Esophagus squamous epithelium (tissue), 5 donors: ENCODE measurements around the gene PSMB9. TPM values are rescaled to one million over a fixed set of nuclear protein-coding genes. Genes with fewer than 3 reads are reported as not detected.
A peak's percentile ranks its signal among the peaks of the same experiment; 100 is the strongest.

Experiments used
- DNase-seq: peaks from one replicate; lab custom pipeline; 2025; lab: John Stamatoyannopoulos, UW
- H3K27ac ChIP-seq, 4 donors: fragments of 200-600 bp; sonication (generic); one replicate each; pipeline ENCODE4 v1.5.1; 2016 to 2019; ENCODE audit warnings: mild to moderate bottlenecking in 1 of 4
- H3K27me3 ChIP-seq, 4 donors: fragments of 200-600 bp; sonication (generic); 1 replicate in 3 of 4; 2 replicates in 1 of 4; pipeline versions ENCODE4 v1.5.1 to v1.6.0; 2017 to 2021; ENCODE audit warnings: antibody characterized with exemption in 1 of 4
- H3K36me3 ChIP-seq, 3 donors: fragments of 200-600 bp; sonication (generic); one replicate each; pipeline ENCODE4 v1.5.1; 2016 to 2019
- H3K4me1 ChIP-seq, 3 donors: fragments of 200-600 bp; sonication (generic); one replicate each; pipeline ENCODE4 v1.5.1; 2017 to 2019
- H3K4me3 ChIP-seq, 4 donors: fragments of 200-600 bp; sonication (generic); 1 replicate in 3 of 4; 2 replicates in 1 of 4; pipeline ENCODE4 v1.5.1; 2016 to 2019; ENCODE audit warnings: mild to moderate bottlenecking in 2 of 4, moderate library complexity in 1 of 4
- H3K9me3 ChIP-seq, 3 donors: fragments of 200-600 bp; sonication (generic); one replicate each; pipeline ENCODE4 v1.5.1; 2016 to 2019
- POLR2A ChIP-seq, 4 donors: fragments of 450-650 bp; IDR thresholded peaks; one replicate each; pipeline ENCODE4 v1.6.1; 2017; ENCODE audit warnings: antibody characterized with exemption in 4 of 4, mild to moderate bottlenecking in 4 of 4, moderate library complexity in 3 of 4
- WGBS, 2 donors: methylation state at CpG; one replicate each; pipeline ENCODE4 v1.1.5; 2018; 5-methylcytosine and 5-hydroxymethylcytosine counted together
- intact Hi-C: fragments of 100-400 bp; cut with DNase I; formaldehyde crosslinking; loops from one replicate; pipeline ENCODE4 v1.15.0; 2022
- total RNA-seq, 4 donors: library from RNA; depleted of rRNA; stranded (reverse); fragments of >200 nt; gene quantifications; one replicate each; pipeline ENCODE4 v1.1.0, GENCODE V29; 2016
- TF ChIP-seq, protein P1 (sequence below), 6 experiments: fragments of 450-650 bp in 4 of 6; fragments of 200-600 bp in 2 of 6; sonication (generic) in 2 of 6; IDR thresholded peaks; one replicate each; pipeline ENCODE4 v1.5.1; 2016 to 2019; ENCODE audit warnings: antibody characterized with exemption in 6 of 6, mild to moderate bottlenecking in 4 of 6, moderate library complexity in 4 of 6
- donor health status: DM: yes; HTN: yes; CAD: no.

PSMB9 gene
- total RNA-seq, 4 donors from 2014 or later = 5.2 to 93.7 (median 12.0) TPM

DNA sequence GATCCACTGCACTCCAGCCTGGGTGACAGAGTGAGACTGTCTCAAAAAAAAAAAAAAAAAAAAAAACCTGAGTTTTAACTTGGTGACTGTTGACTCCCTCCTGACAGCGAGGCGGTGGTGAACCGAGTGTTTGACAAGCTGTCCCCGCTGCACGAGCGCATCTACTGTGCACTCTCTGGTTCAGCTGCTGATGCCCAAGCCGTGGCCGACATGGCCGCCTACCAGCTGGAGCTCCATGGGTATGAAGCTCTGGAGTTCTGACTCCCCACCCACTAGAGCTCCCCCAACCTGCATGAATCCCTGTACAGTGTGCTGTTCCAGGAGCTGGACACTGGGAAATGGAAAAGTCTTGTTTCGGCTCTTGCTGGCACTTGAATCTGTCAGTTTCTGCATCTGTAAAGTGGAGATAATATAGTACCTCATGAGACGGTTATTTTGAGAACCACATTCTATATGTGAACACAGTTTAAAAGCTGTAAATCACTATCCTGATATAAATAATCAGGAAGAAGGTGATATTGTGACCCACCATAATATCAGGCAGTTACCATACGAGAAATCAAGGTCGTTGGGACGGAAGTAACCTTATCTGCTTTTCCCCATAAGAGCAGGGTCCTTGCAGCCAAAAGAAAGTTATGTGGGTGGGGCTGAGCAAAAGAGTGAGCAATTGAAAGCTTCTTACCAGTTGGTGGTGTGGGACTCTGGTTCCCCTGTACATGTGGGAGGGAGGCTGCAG is 3.3 kb downstream of the PSMB9 start:
- Histone ChIP-seq H3K4me1 (peaks cover 1 to 36% (median 16%) of the 10 kb centered on the region in 3 donors), H3K36me3 (peaks cover 6 to 34% (median 9%) of the 10 kb centered on the region in 3 donors), H3K27me3 (no peaks in the 10 kb centered on the region), H3K4me3 (no peak overlapping the region), H3K27ac (no peak overlapping the region), H3K9me3 (no peaks in the 10 kb centered on the region)
- WGBS, 2 donors = 82 to 87% methylated on average over 14 of the region's 14 CpGs
- TF ChIP-seq POLR2A (IDR thresholded peaks at IDR 0.05) = no peak
- TF ChIP-seq, protein P1, sequence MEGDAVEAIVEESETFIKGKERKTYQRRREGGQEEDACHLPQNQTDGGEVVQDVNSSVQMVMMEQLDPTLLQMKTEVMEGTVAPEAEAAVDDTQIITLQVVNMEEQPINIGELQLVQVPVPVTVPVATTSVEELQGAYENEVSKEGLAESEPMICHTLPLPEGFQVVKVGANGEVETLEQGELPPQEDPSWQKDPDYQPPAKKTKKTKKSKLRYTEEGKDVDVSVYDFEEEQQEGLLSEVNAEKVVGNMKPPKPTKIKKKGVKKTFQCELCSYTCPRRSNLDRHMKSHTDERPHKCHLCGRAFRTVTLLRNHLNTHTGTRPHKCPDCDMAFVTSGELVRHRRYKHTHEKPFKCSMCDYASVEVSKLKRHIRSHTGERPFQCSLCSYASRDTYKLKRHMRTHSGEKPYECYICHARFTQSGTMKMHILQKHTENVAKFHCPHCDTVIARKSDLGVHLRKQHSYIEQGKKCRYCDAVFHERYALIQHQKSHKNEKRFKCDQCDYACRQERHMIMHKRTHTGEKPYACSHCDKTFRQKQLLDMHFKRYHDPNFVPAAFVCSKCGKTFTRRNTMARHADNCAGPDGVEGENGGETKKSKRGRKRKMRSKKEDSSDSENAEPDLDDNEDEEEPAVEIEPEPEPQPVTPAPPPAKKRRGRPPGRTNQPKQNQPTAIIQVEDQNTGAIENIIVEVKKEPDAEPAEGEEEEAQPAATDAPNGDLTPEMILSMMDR (IDR thresholded peaks at IDR 0.05) = no peak
- intact Hi-C loops = no loop called here
- DNase-seq = no peak

DNA sequence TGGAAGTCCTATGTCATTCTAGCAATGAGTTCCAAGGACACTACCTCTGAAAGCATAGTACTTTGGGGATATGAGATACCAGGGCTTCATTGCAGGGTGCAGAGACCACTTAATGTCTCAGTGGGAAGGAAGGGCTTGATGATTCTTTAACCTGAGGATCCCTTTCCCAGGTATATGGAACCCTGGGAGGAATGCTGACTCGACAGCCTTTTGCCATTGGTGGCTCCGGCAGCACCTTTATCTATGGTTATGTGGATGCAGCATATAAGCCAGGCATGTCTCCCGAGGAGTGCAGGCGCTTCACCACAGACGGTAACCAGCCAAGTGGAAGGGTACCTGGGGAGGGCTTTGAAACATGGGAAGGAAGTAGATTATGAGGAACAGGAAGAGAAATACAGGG is 4.2 kb downstream of the PSMB9 start:
- 64% methylated on average over 5 of the region's 5 CpGs; no CpG with 5 or more reads in 1 of the 2 donors for WGBS, 2 donors
- TF ChIP-seq, protein P1 (IDR thresholded peaks at IDR 0.05) = no peak
- TF ChIP-seq POLR2A (IDR thresholded peaks at IDR 0.05) = no peak
- Histone ChIP-seq H3K4me3 (no peak overlapping the region), H3K36me3 (peaks cover 6 to 34% (median 9%) of the 10 kb centered on the region in 3 donors), H3K4me1 (peaks cover 0 to 30% (median 15%) of the 10 kb centered on the region in 3 donors), H3K9me3 (no peaks in the 10 kb centered on the region), H3K27ac (no peak overlapping the region), H3K27me3 (no peaks in the 10 kb centered on the region)
- no peak for DNase-seq
- intact Hi-C loops = no loop called here

GRCh38 chr6:32860674-32861073 is 6.7 kb downstream of the PSMB9 start:
- DNase-seq = no peak
- H3K36me3 ChIP-seq = peaks cover 6 to 34% (median 9%) of the 10 kb centered on the region in 3 donors
- peak overlapping the region in 1 of 4 donors; percentile 11 for H3K27ac ChIP-seq
- H3K4me3 ChIP-seq = no peak overlapping the region
- no peaks in the 10 kb centered on the region for H3K27me3 ChIP-seq
- TF ChIP-seq, protein P1 (IDR thresholded peaks at IDR 0.05) = no peak
- no peak for TF ChIP-seq POLR2A (IDR thresholded peaks at IDR 0.05)
- intact Hi-C loops = no loop called here
- H3K9me3 ChIP-seq = no peaks in the 10 kb centered on the region
- 57 to 67% methylated on average over 1 of the region's 1 CpG for WGBS, 2 donors
- peaks cover 0 to 13% (median 7%) of the 10 kb centered on the region in 3 donors for H3K4me1 ChIP-seq

GRCh38 chr6:32862725-32863124 is 8.7 kb downstream of the PSMB9 start:
- Histone ChIP-seq H3K9me3 (no peaks in the 10 kb centered on the region), H3K4me1 (peaks cover 0 to 8% (median 2%) of the 10 kb centered on the region in 3 donors), H3K27ac (no peak overlapping the region), H3K27me3 (no peaks in the 10 kb centered on the region), H3K4me3 (no peak overlapping the region), H3K36me3 (peaks cover 6 to 28% (median 6%) of the 10 kb centered on the region in 3 donors)
- TF ChIP-seq, protein P1 (IDR thresholded peaks at IDR 0.05) = no peak
- no peak for TF ChIP-seq POLR2A (IDR thresholded peaks at IDR 0.05)
- DNase-seq = no peak
- intact Hi-C loops = no loop called here
- 76 to 83% methylated on average over 3 of the region's 3 CpGs for WGBS, 2 donors

- Histone ChIP-seq H3K4me3 (no peak overlapping the region), H3K27ac (no peak overlapping the region), H3K9me3 (no peaks in the 10 kb centered on the region), H3K27me3 (peaks cover 0 to 14% (median 0%) of the 10 kb centered on the region in 4 donors), H3K36me3 (no peaks in the 10 kb centered on the region), H3K4me1 (peaks cover 0 to 12% (median 2%) of the 10 kb centered on the region in 3 donors)
- intact Hi-C loops = no loop called here
- WGBS, 2 donors = 57 to 60% methylated on average over 10 of the region's 10 CpGs
- no peak for TF ChIP-seq POLR2A (IDR thresholded peaks at IDR 0.05)
- TF ChIP-seq, protein P1 (IDR thresholded peaks at IDR 0.05) = no peak
- DNase-seq = no peak
Measured at GRCh38 chr6:32865724-32866443, 11.9 kb downstream of the PSMB9 start.
